Neural progenitor cell (in vitro differentiated cells): ENCODE measurements around the gene ANO7. TPM values are rescaled to one million over a fixed set of nuclear protein-coding genes. Genes with fewer than 3 reads are reported as not detected.

Experiments
- DNase-seq: peaks from one replicate; pipeline ENCODE4 v3.0.0-alpha.2; 2016; ENCODE audit warnings: low spot score
- H2AFZ ChIP-seq: fragments of 200-600 bp; sonication (generic); replicated peaks from 2 replicates; pipeline ENCODE4 v1.6.1; 2016; ENCODE audit warnings: antibody characterized with exemption
- H3F3A ChIP-seq: fragments of 200-600 bp; sonication (generic); 2 replicates; pipeline ENCODE4 v1.6.1; 2016; ENCODE audit warnings: antibody characterized with exemption, low read depth
- H3K27ac ChIP-seq: fragments of 200-600 bp; sonication (generic); 2 replicates; pipeline ENCODE4 v1.5.1; 2016; ENCODE audit warnings: mild to moderate bottlenecking
- H3K27me3 ChIP-seq: fragments of 200-600 bp; sonication (generic); 2 replicates; pipeline ENCODE4 v1.6.1; 2016; ENCODE audit warnings: mild to moderate bottlenecking, moderate library complexity
- H3K36me3 ChIP-seq: fragments of 200-600 bp; sonication (generic); 2 replicates; pipeline ENCODE4 v1.5.1; 2016
- H3K4me1 ChIP-seq: fragments of 200-600 bp; sonication (generic); 2 replicates; pipeline ENCODE4 v1.6.1; 2016; ENCODE audit warnings: mixed run types
- H3K4me2 ChIP-seq: fragments of 200-600 bp; sonication (generic); 2 replicates; pipeline ENCODE4 v1.6.1; 2016
- H3K4me3 ChIP-seq: fragments of 200-600 bp; sonication (generic); 2 replicates; pipeline ENCODE4 v1.5.1; 2016
- H3K79me2 ChIP-seq: fragments of 200-600 bp; sonication (generic); 2 replicates; pipeline ENCODE4 v1.6.1; 2016; ENCODE audit warnings: low read depth
- H3K9ac ChIP-seq: fragments of 200-600 bp; sonication (generic); 2 replicates; pipeline ENCODE4 v1.6.1; 2016
- H3K9me3 ChIP-seq: fragments of 200-600 bp; sonication (generic); 2 replicates; pipeline ENCODE4 v1.5.1; 2016; ENCODE audit warnings: low read depth
- H4K20me1 ChIP-seq: fragments of 200-600 bp; sonication (generic); 2 replicates; pipeline ENCODE4 v1.6.1; 2016; ENCODE audit warnings: low read depth
- H3K27ac Mint-ChIP-seq: 3 replicates; pipeline ENCODE4 v1.8.0; 2021; ENCODE audit warnings: mixed read lengths
- H3K27me3 Mint-ChIP-seq: 2 replicates; pipeline ENCODE4 v1.8.0; 2022; ENCODE audit warnings: low read depth, mild to moderate bottlenecking, inconsistent platforms, moderate library complexity, mixed read lengths; ENCODE audit not compliant: insufficient read depth
- H3K36me3 Mint-ChIP-seq: 3 replicates; pipeline ENCODE4 v1.8.0; 2021; ENCODE audit warnings: mixed read lengths
- H3K4me1 Mint-ChIP-seq: 3 replicates; pipeline ENCODE4 v1.8.0; 2021; ENCODE audit warnings: mixed read lengths
- H3K4me3 Mint-ChIP-seq: 3 replicates; pipeline ENCODE4 v1.8.0; 2021; ENCODE audit warnings: mild to moderate bottlenecking, moderate library complexity, mixed read lengths
- H3K9me3 Mint-ChIP-seq: 3 replicates; pipeline ENCODE4 v1.8.0; 2020; ENCODE audit warnings: mixed read lengths
- EZH2 ChIP-seq: fragments of 200-600 bp; sonication (generic); IDR thresholded peaks from 2 replicates; pipeline ENCODE4 v1.6.1; 2017; ENCODE audit warnings: antibody characterized with exemption, mild to moderate bottlenecking, moderate library complexity
- EZH2phosphoT487 ChIP-seq: fragments of 200-600 bp; sonication (generic); IDR thresholded peaks from 2 replicates; pipeline ENCODE4 v1.6.1; 2017; ENCODE audit warnings: antibody characterized with exemption
- total RNA-seq: library from RNA; depleted of rRNA; stranded (reverse); fragments of >200 nt; gene quantifications from 2 replicates; pipeline ENCODE4 v1.2.3, GENCODE V29; 2015; ENCODE audit warnings: low replicate concordance
- TF ChIP-seq, protein P1 (sequence below): fragments of 200-600 bp; sonication (generic); IDR thresholded peaks from 2 replicates; pipeline ENCODE4 v1.5.1; 2017; ENCODE audit warnings: antibody characterized with exemption, mild to moderate bottlenecking

The ANO7 gene
- total RNA-seq, 1 donor from 2014 or later, result not detected

DNA sequence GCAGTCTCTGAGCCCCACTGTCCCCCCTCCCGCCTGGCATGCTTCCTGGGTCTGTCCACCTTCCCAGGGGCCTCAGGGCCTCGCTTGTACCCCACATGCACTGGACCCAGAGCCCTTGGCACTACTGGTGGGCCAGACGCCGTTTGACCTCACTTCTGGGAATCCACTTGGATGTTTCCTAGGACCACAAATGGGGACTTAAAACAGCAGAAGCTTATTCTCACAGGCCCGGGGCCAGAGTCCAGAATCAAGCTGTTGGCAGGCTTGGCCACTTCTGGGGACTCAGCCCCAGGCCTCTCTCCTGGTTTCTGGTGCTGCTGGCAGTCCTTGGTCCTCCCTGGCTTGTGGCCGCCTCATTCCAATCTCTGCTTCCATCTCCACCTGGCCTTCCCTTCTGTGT is 19.6 kb downstream of the ANO7 start:
- no peaks in the 10 kb centered on the region for H3K36me3 Mint-ChIP-seq
- no peak for DNase-seq
- peaks cover 6% of the 10 kb centered on the region for H3K27me3 Mint-ChIP-seq
- Histone ChIP-seq H2AFZ (no peak overlapping the region), H3F3A (peaks cover 6% of the 10 kb centered on the region), H3K4me3 (no peak overlapping the region), H3K36me3 (no peaks in the 10 kb centered on the region), H4K20me1 (no peaks in the 10 kb centered on the region), H3K27me3 (no peaks in the 10 kb centered on the region), H3K4me2 (no peak overlapping the region), H3K79me2 (no peaks in the 10 kb centered on the region), H3K4me1 (peaks cover 12% of the 10 kb centered on the region), H3K9ac (no peak overlapping the region), H3K27ac (no peak overlapping the region), H3K9me3 (no peaks in the 10 kb centered on the region)
- TF ChIP-seq EZH2phosphoT487 (no peak), EZH2 (no peak)
- TF ChIP-seq, protein P1, sequence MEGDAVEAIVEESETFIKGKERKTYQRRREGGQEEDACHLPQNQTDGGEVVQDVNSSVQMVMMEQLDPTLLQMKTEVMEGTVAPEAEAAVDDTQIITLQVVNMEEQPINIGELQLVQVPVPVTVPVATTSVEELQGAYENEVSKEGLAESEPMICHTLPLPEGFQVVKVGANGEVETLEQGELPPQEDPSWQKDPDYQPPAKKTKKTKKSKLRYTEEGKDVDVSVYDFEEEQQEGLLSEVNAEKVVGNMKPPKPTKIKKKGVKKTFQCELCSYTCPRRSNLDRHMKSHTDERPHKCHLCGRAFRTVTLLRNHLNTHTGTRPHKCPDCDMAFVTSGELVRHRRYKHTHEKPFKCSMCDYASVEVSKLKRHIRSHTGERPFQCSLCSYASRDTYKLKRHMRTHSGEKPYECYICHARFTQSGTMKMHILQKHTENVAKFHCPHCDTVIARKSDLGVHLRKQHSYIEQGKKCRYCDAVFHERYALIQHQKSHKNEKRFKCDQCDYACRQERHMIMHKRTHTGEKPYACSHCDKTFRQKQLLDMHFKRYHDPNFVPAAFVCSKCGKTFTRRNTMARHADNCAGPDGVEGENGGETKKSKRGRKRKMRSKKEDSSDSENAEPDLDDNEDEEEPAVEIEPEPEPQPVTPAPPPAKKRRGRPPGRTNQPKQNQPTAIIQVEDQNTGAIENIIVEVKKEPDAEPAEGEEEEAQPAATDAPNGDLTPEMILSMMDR, result no peak
- peaks cover 2% of the 10 kb centered on the region for H3K4me1 Mint-ChIP-seq
- no peak overlapping the region for H3K27ac Mint-ChIP-seq
- no peak overlapping the region for H3K4me3 Mint-ChIP-seq
- H3K9me3 Mint-ChIP-seq, result no peaks in the 10 kb centered on the region

DNA sequence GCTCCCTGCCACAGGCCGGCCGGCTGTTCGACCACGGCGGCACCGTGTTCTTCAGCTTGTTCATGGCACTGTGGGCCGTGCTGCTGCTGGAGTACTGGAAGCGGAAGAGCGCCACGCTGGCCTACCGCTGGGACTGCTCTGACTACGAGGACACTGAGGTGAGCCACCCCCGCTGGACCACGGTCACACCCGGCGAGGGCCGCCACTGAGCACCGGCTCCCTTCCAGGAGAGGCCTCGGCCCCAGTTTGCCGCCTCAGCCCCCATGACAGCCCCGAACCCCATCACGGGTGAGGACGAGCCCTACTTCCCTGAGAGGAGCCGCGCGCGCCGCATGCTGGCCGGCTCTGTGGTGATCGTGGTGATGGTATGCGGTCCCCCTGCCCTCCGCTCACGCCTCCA is 20.8 kb downstream of the ANO7 start:
- no peak for DNase-seq
- H3K27ac ChIP-seq, result no peak overlapping the region
- H3F3A ChIP-seq, result peaks cover 6% of the 10 kb centered on the region
- Mint-ChIP-seq H3K27ac (no peak overlapping the region), H3K4me3 (no peak overlapping the region), H3K4me1 (peaks cover 2% of the 10 kb centered on the region), H3K36me3 (no peaks in the 10 kb centered on the region), H3K27me3 (peaks cover 6% of the 10 kb centered on the region), H3K9me3 (no peaks in the 10 kb centered on the region)
- no peaks in the 10 kb centered on the region for H3K27me3 ChIP-seq
- peaks cover 12% of the 10 kb centered on the region for H3K4me1 ChIP-seq
- no peak overlapping the region for H3K4me2 ChIP-seq
- no peaks in the 10 kb centered on the region for H3K79me2 ChIP-seq
- H2AFZ ChIP-seq, result no peak overlapping the region
- no peak for TF ChIP-seq EZH2phosphoT487
- TF ChIP-seq, protein P1, result no peak
- TF ChIP-seq EZH2, result no peak
- H3K4me3 ChIP-seq, result no peak overlapping the region
- no peaks in the 10 kb centered on the region for H4K20me1 ChIP-seq
- no peak overlapping the region for H3K9ac ChIP-seq
- H3K36me3 ChIP-seq, result no peaks in the 10 kb centered on the region
- no peaks in the 10 kb centered on the region for H3K9me3 ChIP-seq

DNA sequence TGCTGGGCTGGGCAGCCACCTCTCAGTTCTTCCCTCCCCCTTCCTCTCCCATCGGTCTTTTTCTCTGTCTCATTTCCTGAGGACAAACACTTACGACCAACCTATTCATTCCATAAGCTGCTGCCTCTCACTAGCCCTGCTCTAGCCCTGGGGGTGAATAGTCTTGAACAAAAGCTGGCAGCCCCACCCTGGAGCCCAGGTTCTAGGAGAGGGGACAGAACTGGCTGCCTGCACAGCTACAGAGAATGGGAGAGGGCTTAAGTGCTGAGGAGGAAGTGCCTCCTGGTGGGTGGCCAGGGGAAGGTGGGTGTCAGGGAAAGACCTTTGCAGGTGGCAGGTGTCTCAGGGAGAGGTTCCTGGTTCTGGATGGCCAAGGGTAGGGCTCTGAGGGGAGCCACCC is 22.8 kb downstream of the ANO7 start:
- Histone ChIP-seq H3K4me3 (no peak overlapping the region), H3K79me2 (no peaks in the 10 kb centered on the region), H2AFZ (no peak overlapping the region), H3K36me3 (no peaks in the 10 kb centered on the region), H3K27ac (no peak overlapping the region), H3F3A (peaks cover 6% of the 10 kb centered on the region), H4K20me1 (no peaks in the 10 kb centered on the region), H3K27me3 (no peaks in the 10 kb centered on the region), H3K9me3 (no peaks in the 10 kb centered on the region), H3K4me1 (peaks cover 16% of the 10 kb centered on the region), H3K9ac (no peak overlapping the region), H3K4me2 (peak overlapping the region; percentile 61)
- Mint-ChIP-seq H3K4me3 (no peak overlapping the region), H3K27me3 (peaks cover 6% of the 10 kb centered on the region), H3K9me3 (no peaks in the 10 kb centered on the region), H3K27ac (peak overlapping the region; percentile 87), H3K36me3 (no peaks in the 10 kb centered on the region), H3K4me1 (peaks cover 5% of the 10 kb centered on the region)
- TF ChIP-seq EZH2phosphoT487, result no peak
- TF ChIP-seq, protein P1, result no peak
- no peak for TF ChIP-seq EZH2
- DNase-seq, result peak; percentile 68
